ENCODE results near the gene KIF26A.

The KIF26A gene

GRCh38 chr14:104187931-104188726 lies 49.7 kb downstream of the KIF26A start:
- no peak for DNase-seq (ENCODE audit: low read depth)
- TF ChIP-seq MAX (IDR thresholded peaks at IDR 0.05; ENCODE audit: low read depth, low read length): no peak
- no peak for TF ChIP-seq POLR2A (IDR thresholded peaks at IDR 0.05; ENCODE audit: extremely low read depth, insufficient read length)
- no peak for TF ChIP-seq MYC (IDR thresholded peaks at IDR 0.05; ENCODE audit: low read depth, low read length)
- no peak for TF ChIP-seq CTCF (IDR thresholded peaks at IDR 0.05; ENCODE audit: low read depth, low read length)
- no peak overlapping the region for H3K4me3 ChIP-seq (ENCODE audit: low read depth, low read length)

GRCh38 chr14:104188727-104189400 lies 50.5 kb downstream of the KIF26A start:
- H3K4me3 ChIP-seq (ENCODE audit: low read depth, low read length): no peak overlapping the region
- TF ChIP-seq POLR2A (IDR thresholded peaks at IDR 0.05; ENCODE audit: extremely low read depth, insufficient read length) (no peak), MAX (IDR thresholded peaks at IDR 0.05; ENCODE audit: low read depth, low read length) (no peak), CTCF (IDR thresholded peaks at IDR 0.05; ENCODE audit: low read depth, low read length) (no peak), MYC (IDR thresholded peaks at IDR 0.05; ENCODE audit: low read depth, low read length) (no peak)
- no peak for DNase-seq (ENCODE audit: low read depth)

GRCh38 chr14:104189629-104190335 lies 51.4 kb downstream of the KIF26A start:
- TF ChIP-seq MYC (IDR thresholded peaks at IDR 0.05; ENCODE audit: low read depth, low read length) (no peak), CTCF (IDR thresholded peaks at IDR 0.05; ENCODE audit: low read depth, low read length) (no peak), POLR2A (IDR thresholded peaks at IDR 0.05; ENCODE audit: extremely low read depth, insufficient read length) (no peak), MAX (IDR thresholded peaks at IDR 0.05; ENCODE audit: low read depth, low read length) (no peak)
- no peak for DNase-seq (ENCODE audit: low read depth)
- no peak overlapping the region for H3K4me3 ChIP-seq (ENCODE audit: low read depth, low read length)

GRCh38 chr14:104190396-104191000 lies 52.1 kb downstream of the KIF26A start:
- TF ChIP-seq POLR2A (IDR thresholded peaks at IDR 0.05; ENCODE audit: extremely low read depth, insufficient read length): no peak
- no peak for TF ChIP-seq MAX (IDR thresholded peaks at IDR 0.05; ENCODE audit: low read depth, low read length)
- no peak for TF ChIP-seq MYC (IDR thresholded peaks at IDR 0.05; ENCODE audit: low read depth, low read length)
- no peak for TF ChIP-seq CTCF (IDR thresholded peaks at IDR 0.05; ENCODE audit: low read depth, low read length)
- no peak for DNase-seq (ENCODE audit: low read depth)
- H3K4me3 ChIP-seq (ENCODE audit: low read depth, low read length): no peak overlapping the region

- H3K4me3 ChIP-seq (ENCODE audit: low read depth, low read length): no peak overlapping the region
- TF ChIP-seq POLR2A (IDR thresholded peaks at IDR 0.05; ENCODE audit: extremely low read depth, insufficient read length) (no peak), MYC (IDR thresholded peaks at IDR 0.05; ENCODE audit: low read depth, low read length) (no peak), MAX (IDR thresholded peaks at IDR 0.05; ENCODE audit: low read depth, low read length) (no peak), CTCF (IDR thresholded peaks at IDR 0.05; ENCODE audit: low read depth, low read length) (no peak)
- no peak for DNase-seq (ENCODE audit: low read depth)
These were observed 53.1 kb downstream of the KIF26A start for GRCh38 chr14:104191409-104191997.
